ENCODE measurements around the gene PRM1.

GRCh38 chr16:11328172-11329070 lies 47.3 kb upstream of the PRM1 start:
- TF ChIP-seq CTCF (IDR thresholded peaks at IDR 0.05) (no peak), POLR2A (IDR thresholded peaks at IDR 0.05) (no peak)
